Measurements from ENCODE around the gene KRTAP5-5.
"Not testable (repeated sequence)": the region's sequence is repeated elsewhere in the genome, so short reads cannot be mapped to it uniquely, and the experiment has no call there.

KRTAP5-5 gene

DNA sequence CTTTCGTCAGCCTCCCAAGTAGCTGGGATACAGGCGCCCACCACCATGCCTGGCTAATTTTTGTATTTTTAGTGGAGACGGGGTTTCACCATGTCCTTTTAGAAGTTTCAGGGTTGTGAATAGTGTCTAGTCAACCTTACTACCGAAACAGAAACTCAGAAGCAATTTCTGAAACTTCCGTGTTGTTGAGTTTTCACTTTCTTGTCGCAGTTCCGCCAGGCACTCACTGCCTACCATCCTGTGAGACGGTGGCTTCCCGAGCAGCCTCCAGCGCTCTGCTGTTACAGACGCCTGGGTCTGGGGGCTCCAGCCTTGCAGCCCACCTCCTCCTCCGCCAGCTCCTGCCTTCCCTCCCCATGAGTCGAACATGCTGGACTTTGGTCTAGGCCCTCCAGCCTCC is 23.7 kb upstream of the KRTAP5-5 start:
- not testable (repeated sequence) for H3K36me3 ChIP-seq (ENCODE audit: control insufficient read depth, insufficient read depth, low read length); H3K27me3 ChIP-seq (ENCODE audit: control insufficient read depth, insufficient read depth, low read length, poor library complexity, severe bottlenecking); H3K4me3 ChIP-seq (ENCODE audit: insufficient read depth, low read depth, low read length); H3K9me3 ChIP-seq (ENCODE audit: control insufficient read depth, low read length); H3K27ac ChIP-seq (ENCODE audit: insufficient read depth, low read depth, low read length, poor library complexity, severe bottlenecking)
- WGBS, 2 experiments, result 93 to 94% methylated on average over 13 of the region's 13 CpGs
- H3K4me1 ChIP-seq (ENCODE audit: control insufficient read depth, insufficient read depth, low read length), result peaks cover 14% of the 10 kb centered on the region

DNA sequence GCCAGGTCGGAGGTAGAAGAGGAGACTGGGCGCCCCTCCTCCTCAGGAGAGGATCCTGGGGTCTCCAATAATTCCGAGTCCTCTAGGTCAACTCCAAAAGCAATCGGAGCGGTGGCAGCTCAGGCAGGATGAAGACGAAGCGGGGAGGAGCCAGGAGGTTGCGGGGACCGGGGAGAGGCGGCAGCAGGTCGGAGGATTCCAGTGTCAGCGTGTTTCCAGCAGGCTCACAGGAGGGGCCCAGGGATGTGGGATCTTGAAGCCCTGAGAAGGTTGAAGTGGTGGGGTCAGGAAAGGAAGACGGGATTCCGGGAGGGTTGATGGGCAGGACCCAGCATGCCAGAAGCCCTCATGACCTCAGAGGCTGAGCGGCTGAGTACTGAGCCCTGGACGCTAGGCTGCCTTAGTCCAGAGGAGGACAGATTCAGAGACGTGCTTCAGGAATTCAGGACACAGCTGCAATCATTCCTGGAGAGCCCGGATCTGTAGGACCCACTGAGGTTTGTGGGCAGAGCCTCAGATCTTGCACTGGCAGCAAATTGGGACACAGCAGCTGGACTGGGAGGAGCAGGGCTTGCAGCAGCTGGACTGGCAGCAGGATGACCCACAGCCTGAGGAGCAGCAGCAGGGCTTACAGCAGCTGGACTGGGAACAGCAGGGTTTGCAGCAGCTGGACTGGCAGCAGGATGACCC is 22.3 kb upstream of the KRTAP5-5 start:
- H3K27me3 ChIP-seq (ENCODE audit: control insufficient read depth, insufficient read depth, low read length, poor library complexity, severe bottlenecking); H3K9me3 ChIP-seq (ENCODE audit: control insufficient read depth, low read length); H3K36me3 ChIP-seq (ENCODE audit: control insufficient read depth, insufficient read depth, low read length); H3K4me3 ChIP-seq (ENCODE audit: insufficient read depth, low read depth, low read length); H3K27ac ChIP-seq (ENCODE audit: insufficient read depth, low read depth, low read length, poor library complexity, severe bottlenecking): not testable (repeated sequence)
- peaks cover 14% of the 10 kb centered on the region for H3K4me1 ChIP-seq (ENCODE audit: control insufficient read depth, insufficient read depth, low read length)
- WGBS, 2 experiments, result 34 to 36% methylated on average over 18 of the region's 18 CpGs

- 76 to 84% methylated on average over 5 of the region's 5 CpGs for WGBS, 2 experiments
- H3K36me3 ChIP-seq (ENCODE audit: control insufficient read depth, insufficient read depth, low read length); H3K27me3 ChIP-seq (ENCODE audit: control insufficient read depth, insufficient read depth, low read length, poor library complexity, severe bottlenecking); H3K9me3 ChIP-seq (ENCODE audit: control insufficient read depth, low read length); H3K27ac ChIP-seq (ENCODE audit: insufficient read depth, low read depth, low read length, poor library complexity, severe bottlenecking); H3K4me3 ChIP-seq (ENCODE audit: insufficient read depth, low read depth, low read length): not testable (repeated sequence)
- H3K4me1 ChIP-seq (ENCODE audit: control insufficient read depth, insufficient read depth, low read length), result peaks cover 14% of the 10 kb centered on the region
Observed at GRCh38 chr11:1607901-1608300, 21.7 kb upstream of the KRTAP5-5 start.

- no peaks in the 10 kb centered on the region for H3K27me3 ChIP-seq (ENCODE audit: control insufficient read depth, insufficient read depth, low read length, poor library complexity, severe bottlenecking)
- no peaks in the 10 kb centered on the region for H3K36me3 ChIP-seq (ENCODE audit: control insufficient read depth, insufficient read depth, low read length)
- H3K4me1 ChIP-seq (ENCODE audit: control insufficient read depth, insufficient read depth, low read length), result peaks cover 14% of the 10 kb centered on the region
- H3K9me3 ChIP-seq (ENCODE audit: control insufficient read depth, low read length), result no peaks in the 10 kb centered on the region
- H3K27ac ChIP-seq (ENCODE audit: insufficient read depth, low read depth, low read length, poor library complexity, severe bottlenecking), result no peak within 1 kb of the TSS
- WGBS, 2 experiments, result 77 to 85% methylated on average over 4 of the region's 4 CpGs
- H3K4me3 ChIP-seq (ENCODE audit: insufficient read depth, low read depth, low read length), result no peak within 1 kb of the TSS
Observed at GRCh38 chr11:1608363-1608762, 21.2 kb upstream of the KRTAP5-5 start, which contains the start of gene KRTAP5-3. Gene KRTAP5-3, minus strand, starts transcription at chr11:1608463. Its CDS starts 78 bp downstream, at chr11:1608385.

- Histone ChIP-seq H3K27me3 (ENCODE audit: control insufficient read depth, insufficient read depth, low read length, poor library complexity, severe bottlenecking) (no peaks in the 10 kb centered on the region), H3K27ac (ENCODE audit: insufficient read depth, low read depth, low read length, poor library complexity, severe bottlenecking) (no peak overlapping the region), H3K9me3 (ENCODE audit: control insufficient read depth, low read length) (no peaks in the 10 kb centered on the region), H3K4me1 (ENCODE audit: control insufficient read depth, insufficient read depth, low read length) (no peaks in the 10 kb centered on the region), H3K4me3 (ENCODE audit: insufficient read depth, low read depth, low read length) (no peak overlapping the region), H3K36me3 (ENCODE audit: control insufficient read depth, insufficient read depth, low read length) (no peaks in the 10 kb centered on the region)
- 77 to 82% methylated on average over 9 to 10 of the region's 10 CpGs for WGBS, 2 experiments
Observed at GRCh38 chr11:1618231-1618630, 11.3 kb upstream of the KRTAP5-5 start.

GRCh38 chr11:1619449-1619848 is 10.1 kb upstream of the KRTAP5-5 start:
- WGBS, 2 experiments, result 87 to 90% methylated on average over 10 of the region's 10 CpGs

GRCh38 chr11:1622086-1622485 is 7.5 kb upstream of the KRTAP5-5 start, which contains the start of gene KRTAP5-4:
Gene KRTAP5-4, minus strand, starts transcription at chr11:1622138. Its CDS starts 45 bp downstream, at chr11:1622093.
- Histone ChIP-seq H3K27me3 (ENCODE audit: control insufficient read depth, insufficient read depth, low read length, poor library complexity, severe bottlenecking) (no peaks in the 10 kb centered on the region), H3K27ac (ENCODE audit: insufficient read depth, low read depth, low read length, poor library complexity, severe bottlenecking) (no peak within 1 kb of the TSS), H3K9me3 (ENCODE audit: control insufficient read depth, low read length) (no peaks in the 10 kb centered on the region), H3K36me3 (ENCODE audit: control insufficient read depth, insufficient read depth, low read length) (no peaks in the 10 kb centered on the region), H3K4me3 (ENCODE audit: insufficient read depth, low read depth, low read length) (no peak within 1 kb of the TSS), H3K4me1 (ENCODE audit: control insufficient read depth, insufficient read depth, low read length) (no peaks in the 10 kb centered on the region)
- 89 to 100% methylated on average over 1 of the region's 1 CpG for WGBS, 2 experiments

More at GRCh38 chr11:1619449-1619848, 10.1 kb upstream of the KRTAP5-5 start:
- H3K27ac ChIP-seq (ENCODE audit: insufficient read depth, low read depth, low read length, poor library complexity, severe bottlenecking), result no peak overlapping the region
- H3K36me3 ChIP-seq (ENCODE audit: control insufficient read depth, insufficient read depth, low read length), result no peaks in the 10 kb centered on the region
- H3K27me3 ChIP-seq (ENCODE audit: control insufficient read depth, insufficient read depth, low read length, poor library complexity, severe bottlenecking), result no peaks in the 10 kb centered on the region
- no peaks in the 10 kb centered on the region for H3K9me3 ChIP-seq (ENCODE audit: control insufficient read depth, low read length)
- no peaks in the 10 kb centered on the region for H3K4me1 ChIP-seq (ENCODE audit: control insufficient read depth, insufficient read depth, low read length)
- no peak overlapping the region for H3K4me3 ChIP-seq (ENCODE audit: insufficient read depth, low read depth, low read length)

DNA sequence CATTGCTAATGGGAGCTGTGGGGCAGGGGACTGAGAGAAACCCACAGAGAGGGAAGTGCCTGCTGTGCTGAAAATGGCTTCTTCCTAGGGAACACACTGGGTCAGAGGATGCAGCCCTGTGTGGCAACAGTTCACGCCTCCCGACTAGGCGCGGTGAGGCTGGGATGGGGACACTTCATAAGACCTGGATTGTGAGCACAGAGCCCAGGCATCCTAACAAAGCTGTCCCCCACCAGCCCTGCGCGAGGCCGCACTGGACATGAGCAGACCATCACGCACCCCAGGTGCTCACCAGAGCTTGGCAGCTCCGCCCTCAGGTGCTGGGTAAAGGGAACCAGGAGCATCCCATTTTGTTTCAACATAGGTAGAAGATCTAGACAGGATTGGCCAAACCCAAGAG is 5.9 kb upstream of the KRTAP5-5 start:
- no peak overlapping the region for H3K27ac ChIP-seq (ENCODE audit: insufficient read depth, low read depth, low read length, poor library complexity, severe bottlenecking)
- no peaks in the 10 kb centered on the region for H3K27me3 ChIP-seq (ENCODE audit: control insufficient read depth, insufficient read depth, low read length, poor library complexity, severe bottlenecking)
- no peaks in the 10 kb centered on the region for H3K4me1 ChIP-seq (ENCODE audit: control insufficient read depth, insufficient read depth, low read length)
- H3K9me3 ChIP-seq (ENCODE audit: control insufficient read depth, low read length), result no peaks in the 10 kb centered on the region
- WGBS, 2 experiments, result 86 to 90% methylated on average over 9 of the region's 9 CpGs
- no peaks in the 10 kb centered on the region for H3K36me3 ChIP-seq (ENCODE audit: control insufficient read depth, insufficient read depth, low read length)
- H3K4me3 ChIP-seq (ENCODE audit: insufficient read depth, low read depth, low read length), result no peak overlapping the region

- Histone ChIP-seq H3K4me1 (ENCODE audit: control insufficient read depth, insufficient read depth, low read length) (no peaks in the 10 kb centered on the region), H3K4me3 (ENCODE audit: insufficient read depth, low read depth, low read length) (no peak overlapping the region), H3K27me3 (ENCODE audit: control insufficient read depth, insufficient read depth, low read length, poor library complexity, severe bottlenecking) (peaks cover 4% of the 10 kb centered on the region), H3K9me3 (ENCODE audit: control insufficient read depth, low read length) (no peaks in the 10 kb centered on the region), H3K36me3 (ENCODE audit: control insufficient read depth, insufficient read depth, low read length) (no peaks in the 10 kb centered on the region), H3K27ac (ENCODE audit: insufficient read depth, low read depth, low read length, poor library complexity, severe bottlenecking) (no peak overlapping the region)
- 82 to 84% methylated on average over 16 of the region's 16 CpGs for WGBS, 2 experiments
Observed at GRCh38 chr11:1624621-1625020, 5.0 kb upstream of the KRTAP5-5 start.

GRCh38 chr11:1625541-1625940 is 4.0 kb upstream of the KRTAP5-5 start:
- WGBS, 2 experiments, result 93 to 94% methylated on average over 13 of the region's 13 CpGs
- Histone ChIP-seq H3K9me3 (ENCODE audit: control insufficient read depth, low read length) (no peaks in the 10 kb centered on the region), H3K4me1 (ENCODE audit: control insufficient read depth, insufficient read depth, low read length) (no peaks in the 10 kb centered on the region), H3K4me3 (ENCODE audit: insufficient read depth, low read depth, low read length) (no peak overlapping the region), H3K36me3 (ENCODE audit: control insufficient read depth, insufficient read depth, low read length) (no peaks in the 10 kb centered on the region), H3K27ac (ENCODE audit: insufficient read depth, low read depth, low read length, poor library complexity, severe bottlenecking) (no peak overlapping the region), H3K27me3 (ENCODE audit: control insufficient read depth, insufficient read depth, low read length, poor library complexity, severe bottlenecking) (peaks cover 10% of the 10 kb centered on the region)
